Mesothelial cell of epicardium (in vitro differentiated cells): Measurements from ENCODE around the gene USE1. TPM values are rescaled to one million over a fixed set of nuclear protein-coding genes. Genes with fewer than 3 reads are reported as not detected.

Experiments
- DNase-seq, 2 experiments: peaks; one replicate each; pipeline ENCODE4 v3.0.0; 2021; ENCODE audit warnings: low spot score in 2 of 2; ENCODE audit not compliant: unreplicated experiment in 2 of 2
- H3K27ac Mint-ChIP-seq: 2 replicates; pipeline ENCODE4 v1.8.0; 2021; ENCODE audit warnings: mixed read lengths
- H3K27me3 Mint-ChIP-seq: 2 replicates; pipeline ENCODE4 v1.8.0; 2021; ENCODE audit warnings: low read depth, mixed read lengths
- H3K36me3 Mint-ChIP-seq: 2 replicates; pipeline ENCODE4 v1.8.0; 2021; ENCODE audit warnings: mixed read lengths
- H3K4me1 Mint-ChIP-seq: 2 replicates; pipeline ENCODE4 v1.8.0; 2021; ENCODE audit warnings: mixed read lengths
- H3K4me3 Mint-ChIP-seq: 2 replicates; pipeline ENCODE4 v1.8.0; 2021; ENCODE audit warnings: mild to moderate bottlenecking, moderate library complexity, mixed read lengths
- H3K9me3 Mint-ChIP-seq: 2 replicates; pipeline ENCODE4 v1.8.0; 2021; ENCODE audit warnings: mixed read lengths
- CTCF ChIP-seq: fragments of 200-600 bp; sonication (generic); IDR thresholded peaks from one replicate; pipeline ENCODE4 v1.5.0; 2021; ENCODE audit warnings: antibody characterized with exemption; ENCODE audit not compliant: unreplicated experiment
- total RNA-seq: library from RNA; stranded (reverse); gene quantifications from 3 replicates; pipeline ENCODE4 v1.2.1, GENCODE V29; 2021

Gene USE1
- total RNA-seq, 1 donor from 2014 or later, result 25.8 TPM

- Mint-ChIP-seq H3K4me3 (no peak overlapping the region), H3K36me3 (peaks cover 31% of the 10 kb centered on the region), H3K4me1 (no peaks in the 10 kb centered on the region), H3K27me3 (no peaks in the 10 kb centered on the region), H3K9me3 (no peaks in the 10 kb centered on the region), H3K27ac (no peak overlapping the region)
- no peak for DNase-seq
- TF ChIP-seq CTCF, result no peak
Observed at GRCh38 chr19:17206736-17207581, 8.2 kb upstream of the USE1 start.

GRCh38 chr19:17209126-17210036 lies 5.8 kb upstream of the USE1 start:
- DNase-seq, result no peak

GRCh38 chr19:17210296-17210695 lies 4.9 kb upstream of the USE1 start:
- H3K4me1 Mint-ChIP-seq, result peaks cover 5% of the 10 kb centered on the region
- TF ChIP-seq CTCF, result no peak
- no peak overlapping the region for H3K27ac Mint-ChIP-seq
- DNase-seq, result no peak
- H3K4me3 Mint-ChIP-seq, result no peak overlapping the region
- H3K36me3 Mint-ChIP-seq, result peaks cover 27% of the 10 kb centered on the region
- no peaks in the 10 kb centered on the region for H3K27me3 Mint-ChIP-seq
- H3K9me3 Mint-ChIP-seq, result no peaks in the 10 kb centered on the region

More at GRCh38 chr19:17209126-17210036, 5.8 kb upstream of the USE1 start:
- H3K4me3 Mint-ChIP-seq, result no peak overlapping the region
- no peak overlapping the region for H3K27ac Mint-ChIP-seq
- H3K36me3 Mint-ChIP-seq, result peaks cover 27% of the 10 kb centered on the region
- H3K27me3 Mint-ChIP-seq, result no peaks in the 10 kb centered on the region
- TF ChIP-seq CTCF, result no peak
- peaks cover under 1% of the 10 kb centered on the region for H3K4me1 Mint-ChIP-seq
- no peaks in the 10 kb centered on the region for H3K9me3 Mint-ChIP-seq

GRCh38 chr19:17211547-17212446 lies 3.4 kb upstream of the USE1 start:
- Mint-ChIP-seq H3K27ac (no peak overlapping the region), H3K4me3 (no peak overlapping the region), H3K9me3 (no peaks in the 10 kb centered on the region), H3K4me1 (peaks cover 10% of the 10 kb centered on the region), H3K36me3 (peaks cover 27% of the 10 kb centered on the region), H3K27me3 (no peaks in the 10 kb centered on the region)
- no peak for TF ChIP-seq CTCF
- no peak for DNase-seq

- no peak overlapping the region for H3K27ac Mint-ChIP-seq
- peaks cover 33% of the 10 kb centered on the region for H3K36me3 Mint-ChIP-seq
- H3K9me3 Mint-ChIP-seq, result no peaks in the 10 kb centered on the region
- no peak overlapping the region for H3K4me3 Mint-ChIP-seq
- peaks cover 10% of the 10 kb centered on the region for H3K4me1 Mint-ChIP-seq
- no peak for TF ChIP-seq CTCF
- DNase-seq, result no peak
- no peaks in the 10 kb centered on the region for H3K27me3 Mint-ChIP-seq
Observed at GRCh38 chr19:17213334-17213733, 1.8 kb upstream of the USE1 start.
